Measurements from ENCODE around the gene PLA2G2C.

PLA2G2C gene

DNA sequence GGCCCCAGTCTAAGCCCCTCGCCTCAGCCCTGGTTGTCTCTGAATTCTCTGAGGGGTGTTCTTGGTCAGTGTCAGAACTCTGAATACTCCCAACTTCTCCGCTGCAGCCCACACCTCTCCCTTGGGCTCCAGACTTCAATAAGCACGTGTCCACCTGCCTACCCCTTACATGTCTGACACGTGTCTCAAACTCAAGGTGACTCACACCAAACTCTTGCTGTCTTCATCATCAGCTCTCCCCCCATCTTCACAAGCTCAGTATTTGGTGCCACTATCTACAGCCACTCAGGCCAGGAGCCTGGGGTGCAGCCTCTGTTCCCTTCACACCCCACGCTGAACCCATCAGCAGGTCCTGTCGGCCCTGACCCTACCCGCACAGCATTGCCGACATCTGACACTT is 19.2 kb downstream of the PLA2G2C start:
- H3K36me3 ChIP-seq = no peaks in the 10 kb centered on the region
- peaks cover 9% of the 10 kb centered on the region for H3K27me3 ChIP-seq
- H3K4me3 ChIP-seq (ENCODE audit: low read depth in 1 of 2, low read length in 1 of 2) = no peak overlapping the region
- no peak for TF ChIP-seq CTCF (IDR thresholded peaks at IDR 0.05)
- H3K27ac ChIP-seq = no peak overlapping the region
- peaks cover 0 to 4% of the 10 kb centered on the region in 2 experiments for H3K4me1 ChIP-seq (ENCODE audit: control insufficient read depth in 1 of 2, insufficient read depth in 1 of 2, low read depth in 1 of 2, low read length in 1 of 2)
- no peaks in the 10 kb centered on the region for H3K9me3 ChIP-seq

- TF ChIP-seq CTCF (IDR thresholded peaks at IDR 0.05) = no peak
- H3K27me3 ChIP-seq = peaks cover 9% of the 10 kb centered on the region
- no peak overlapping the region for H3K4me3 ChIP-seq (ENCODE audit: low read depth in 1 of 2, low read length in 1 of 2)
- H3K4me1 ChIP-seq (ENCODE audit: control insufficient read depth in 1 of 2, insufficient read depth in 1 of 2, low read depth in 1 of 2, low read length in 1 of 2) = no peaks in the 10 kb centered on the region
- no peaks in the 10 kb centered on the region for H3K36me3 ChIP-seq
- no peak overlapping the region for H3K27ac ChIP-seq
- peaks cover 10% of the 10 kb centered on the region for H3K9me3 ChIP-seq
Measured at GRCh38 chr1:20166051-20166450, 20.3 kb downstream of the PLA2G2C start.

- no peak for TF ChIP-seq CTCF (IDR thresholded peaks at IDR 0.05)
- Histone ChIP-seq H3K4me3 (ENCODE audit: low read depth in 1 of 2, low read length in 1 of 2) (no peak overlapping the region), H3K27ac (no peak overlapping the region), H3K36me3 (no peaks in the 10 kb centered on the region), H3K4me1 (ENCODE audit: control insufficient read depth in 1 of 2, insufficient read depth in 1 of 2, low read depth in 1 of 2, low read length in 1 of 2) (no peaks in the 10 kb centered on the region), H3K27me3 (peaks cover 9% of the 10 kb centered on the region), H3K9me3 (peaks cover 15% of the 10 kb centered on the region)
Measured at GRCh38 chr1:20165522-20165951, 20.8 kb downstream of the PLA2G2C start.

GRCh38 chr1:20164694-20165202 is 21.6 kb downstream of the PLA2G2C start:
- H3K27me3 ChIP-seq = peaks cover 9% of the 10 kb centered on the region
- H3K4me3 ChIP-seq (ENCODE audit: low read depth in 1 of 2, low read length in 1 of 2) = no peak overlapping the region
- no peak for TF ChIP-seq CTCF (IDR thresholded peaks at IDR 0.05)
- peaks cover 22% of the 10 kb centered on the region for H3K9me3 ChIP-seq
- no peaks in the 10 kb centered on the region for H3K36me3 ChIP-seq
- no peak overlapping the region for H3K27ac ChIP-seq
- H3K4me1 ChIP-seq (ENCODE audit: control insufficient read depth in 1 of 2, insufficient read depth in 1 of 2, low read depth in 1 of 2, low read length in 1 of 2) = no peaks in the 10 kb centered on the region

DNA sequence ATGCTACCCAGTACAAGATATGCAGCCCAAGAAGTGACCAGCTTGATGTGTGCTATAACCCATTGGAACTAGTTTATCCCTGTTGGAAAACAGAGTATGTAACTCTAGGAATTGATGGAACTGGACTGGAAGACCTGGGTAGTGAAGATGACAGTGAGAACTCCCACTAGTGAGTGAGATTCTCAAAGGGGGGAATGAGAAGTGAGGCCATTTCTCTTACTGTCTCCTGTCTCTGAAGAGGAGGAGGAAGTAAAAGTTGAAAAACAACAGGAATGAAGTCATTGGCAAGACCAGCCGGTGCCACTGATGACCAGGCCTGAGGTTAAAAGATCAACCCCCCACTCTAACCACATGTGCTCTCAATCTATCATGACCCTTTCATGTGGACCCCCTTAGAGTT is 26.3 kb downstream of the PLA2G2C start:
- no peaks in the 10 kb centered on the region for H3K36me3 ChIP-seq
- H3K4me3 ChIP-seq (ENCODE audit: low read depth in 1 of 2, low read length in 1 of 2) = no peak overlapping the region
- peaks cover 33% of the 10 kb centered on the region for H3K9me3 ChIP-seq
- no peak overlapping the region for H3K27ac ChIP-seq
- TF ChIP-seq CTCF (IDR thresholded peaks at IDR 0.05) = no peak
- peaks cover 2% of the 10 kb centered on the region for H3K27me3 ChIP-seq
- H3K4me1 ChIP-seq (ENCODE audit: control insufficient read depth in 1 of 2, insufficient read depth in 1 of 2, low read depth in 1 of 2, low read length in 1 of 2) = no peaks in the 10 kb centered on the region
